DOHH2 (cell line): ENCODE measurements around the gene CDHR4.

Experiments
- H3F3A ChIP-seq: fragments of 200-600 bp; sonication (generic), shearing (Covaris generic); 2 replicates; pipeline ENCODE4 v1.6.0; 2016; ENCODE audit warnings: antibody characterized with exemption, mild to moderate bottlenecking; ENCODE audit not compliant: control insufficient read depth, insufficient read depth
- H3K27ac ChIP-seq: fragments of 200-600 bp; sonication (generic); 2 replicates; pipeline ENCODE4 v1.5.1; 2014; ENCODE audit warnings: low read depth, mild to moderate bottlenecking, low read length, moderate library complexity
- H3K27me3 ChIP-seq: fragments of 200-600 bp; sonication (generic); 2 replicates; pipeline ENCODE4 v1.6.1; 2014; ENCODE audit warnings: mild to moderate bottlenecking, low read length, mixed read lengths; ENCODE audit not compliant: control insufficient read depth
- H3K36me3 ChIP-seq: fragments of 200-600 bp; sonication (generic); 2 replicates; pipeline ENCODE4 v1.6.1; 2014; ENCODE audit warnings: mild to moderate bottlenecking, low read length, moderate library complexity, mixed read lengths; ENCODE audit not compliant: control insufficient read depth
- H3K4me1 ChIP-seq: fragments of 200-600 bp; sonication (generic); 2 replicates; pipeline ENCODE4 v1.6.1; 2014; ENCODE audit warnings: mild to moderate bottlenecking, low read length, mixed read lengths; ENCODE audit not compliant: control insufficient read depth
- H3K4me2 ChIP-seq: fragments of 200-600 bp; sonication (generic); 2 replicates; pipeline ENCODE4 v1.6.0; 2014; ENCODE audit warnings: mild to moderate bottlenecking, low read length, moderate library complexity
- H3K4me3 ChIP-seq: fragments of 200-600 bp; sonication (generic); 2 replicates; pipeline ENCODE4 v1.5.1; 2014; ENCODE audit warnings: mild to moderate bottlenecking, low read length, mixed read lengths
- H3K79me2 ChIP-seq: fragments of 200-600 bp; sonication (generic); 2 replicates; pipeline ENCODE4 v1.6.1; 2014; ENCODE audit warnings: mild to moderate bottlenecking, low read length, mixed read lengths; ENCODE audit not compliant: control insufficient read depth
- H3K9me2 ChIP-seq: fragments of 200-600 bp; sonication (generic); replicated peaks from 2 replicates; pipeline ENCODE4 v1.6.1; 2014; ENCODE audit warnings: mild to moderate bottlenecking, low read length, mixed read lengths; ENCODE audit not compliant: control insufficient read depth
- H3K9me3 ChIP-seq: fragments of 200-600 bp; sonication (generic); 2 replicates; pipeline ENCODE4 v1.6.1; 2014; ENCODE audit warnings: antibody characterized with exemption, low read length, mixed read lengths; ENCODE audit not compliant: control insufficient read depth, insufficient read depth
- H4K20me1 ChIP-seq: fragments of 200-600 bp; sonication (generic); 2 replicates; pipeline ENCODE4 v1.6.0; 2014; ENCODE audit warnings: low read depth, mild to moderate bottlenecking, antibody characterized with exemption, low read length, moderate library complexity; ENCODE audit not compliant: control insufficient read depth, insufficient read depth
- EZH2phosphoT487 ChIP-seq: fragments of 200-600 bp; sonication (generic); IDR thresholded peaks from 2 replicates; pipeline ENCODE4 v1.6.1; 2017; ENCODE audit warnings: borderline replicate concordance, mild to moderate bottlenecking, antibody characterized with exemption, low read length, moderate library complexity, mixed read lengths
- TF ChIP-seq, protein P1 (sequence below): fragments of 200-600 bp; sonication (generic); IDR thresholded peaks from one replicate; pipeline ENCODE4 v1.5.1; 2014; ENCODE audit warnings: antibody characterized with exemption, mild to moderate bottlenecking, low read depth, low read length; ENCODE audit not compliant: poor library complexity, severe bottlenecking

CDHR4 gene

DNA sequence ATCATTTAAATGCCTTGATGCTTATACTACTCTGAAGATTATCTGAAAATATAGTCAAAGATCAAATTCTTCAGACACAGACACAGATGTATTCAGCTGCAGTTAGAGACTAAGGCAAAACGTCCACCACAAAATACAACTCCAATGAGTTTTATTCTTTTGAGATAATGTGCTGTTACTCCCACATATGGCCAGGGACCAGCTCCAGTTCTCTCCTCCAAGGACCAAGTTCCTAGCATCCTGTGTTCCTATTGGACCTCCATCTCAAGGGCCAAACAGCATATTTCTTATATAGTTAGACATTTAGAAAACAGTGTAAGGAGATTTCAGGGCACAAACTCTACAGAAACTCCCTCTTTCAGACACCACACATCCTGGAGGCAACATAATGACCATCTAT lies 40.4 kb downstream of the CDHR4 start:
- Histone ChIP-seq H3K9me3 (no peaks in the 10 kb centered on the region), H3K27me3 (no peaks in the 10 kb centered on the region), H3K36me3 (no peaks in the 10 kb centered on the region; the same call in 1 of the 2 replicates), H3K4me2 (no peak overlapping the region), H3K9me2 (no peaks in the 10 kb centered on the region), H3K4me1 (no peaks in the 10 kb centered on the region), H3F3A (0 out of 2 replicates have a peak, but pooled peaks cover 2% of the 10 kb centered on the region), H3K4me3 (no peak overlapping the region), H3K79me2 (peaks cover 83% of the 10 kb centered on the region), H3K27ac (no peak overlapping the region), H4K20me1 (no peaks in the 10 kb centered on the region)
- no peak for TF ChIP-seq EZH2phosphoT487
- TF ChIP-seq, protein P1, sequence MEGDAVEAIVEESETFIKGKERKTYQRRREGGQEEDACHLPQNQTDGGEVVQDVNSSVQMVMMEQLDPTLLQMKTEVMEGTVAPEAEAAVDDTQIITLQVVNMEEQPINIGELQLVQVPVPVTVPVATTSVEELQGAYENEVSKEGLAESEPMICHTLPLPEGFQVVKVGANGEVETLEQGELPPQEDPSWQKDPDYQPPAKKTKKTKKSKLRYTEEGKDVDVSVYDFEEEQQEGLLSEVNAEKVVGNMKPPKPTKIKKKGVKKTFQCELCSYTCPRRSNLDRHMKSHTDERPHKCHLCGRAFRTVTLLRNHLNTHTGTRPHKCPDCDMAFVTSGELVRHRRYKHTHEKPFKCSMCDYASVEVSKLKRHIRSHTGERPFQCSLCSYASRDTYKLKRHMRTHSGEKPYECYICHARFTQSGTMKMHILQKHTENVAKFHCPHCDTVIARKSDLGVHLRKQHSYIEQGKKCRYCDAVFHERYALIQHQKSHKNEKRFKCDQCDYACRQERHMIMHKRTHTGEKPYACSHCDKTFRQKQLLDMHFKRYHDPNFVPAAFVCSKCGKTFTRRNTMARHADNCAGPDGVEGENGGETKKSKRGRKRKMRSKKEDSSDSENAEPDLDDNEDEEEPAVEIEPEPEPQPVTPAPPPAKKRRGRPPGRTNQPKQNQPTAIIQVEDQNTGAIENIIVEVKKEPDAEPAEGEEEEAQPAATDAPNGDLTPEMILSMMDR: no peak

DNA sequence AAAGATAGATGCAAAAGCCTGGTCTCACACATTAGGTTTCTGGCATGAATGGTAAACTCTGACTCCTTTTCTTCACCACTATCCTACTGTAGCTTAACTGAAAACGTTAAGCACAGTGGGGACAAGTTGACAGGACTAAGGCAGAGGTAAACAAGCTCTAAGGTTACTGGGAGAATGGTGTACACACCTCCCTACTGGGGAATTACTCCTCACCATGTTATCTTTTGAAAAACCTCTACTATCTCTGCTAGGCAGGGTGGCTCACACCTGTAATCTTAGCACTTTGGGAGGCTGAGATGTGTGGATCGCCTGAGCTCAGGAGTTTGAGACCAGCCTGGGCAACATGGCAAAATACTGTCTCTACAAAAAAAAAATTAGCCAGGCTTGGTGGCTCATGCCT lies 42.5 kb downstream of the CDHR4 start:
- Histone ChIP-seq H3K79me2 (peaks cover 90% of the 10 kb centered on the region), H3K9me3 (no peaks in the 10 kb centered on the region), H3K36me3 (no peaks in the 10 kb centered on the region; the same call in 1 of the 2 replicates), H3F3A (0 out of 2 replicates have a peak, but pooled peaks cover 2% of the 10 kb centered on the region), H3K4me1 (no peaks in the 10 kb centered on the region), H4K20me1 (no peaks in the 10 kb centered on the region), H3K9me2 (no peaks in the 10 kb centered on the region), H3K4me3 (no peak overlapping the region), H3K27me3 (no peaks in the 10 kb centered on the region), H3K27ac (no peak overlapping the region), H3K4me2 (no peak overlapping the region)
- no peak for TF ChIP-seq EZH2phosphoT487
- TF ChIP-seq, protein P1: no peak

DNA sequence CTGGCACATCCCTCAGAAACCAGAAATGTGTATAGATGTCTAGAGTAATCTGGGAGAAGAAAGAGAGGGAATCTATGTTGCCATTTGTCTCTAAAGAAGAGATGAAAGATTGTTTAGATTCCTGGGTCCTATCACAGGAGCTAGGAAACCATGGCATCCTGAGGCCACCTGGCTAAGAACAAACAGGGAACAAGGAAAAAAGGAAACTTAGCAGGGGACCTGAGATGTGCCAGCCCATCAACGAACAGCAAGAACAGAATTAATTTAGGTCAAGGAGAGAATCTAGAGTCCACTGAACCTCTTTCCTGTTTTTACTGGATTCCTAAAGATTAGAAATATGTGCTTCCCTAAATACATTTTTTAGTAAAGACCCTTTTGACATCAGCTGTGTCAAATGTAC lies 43.6 kb downstream of the CDHR4 start:
- Histone ChIP-seq H3F3A (0 out of 2 replicates have a peak, but pooled peaks cover 2% of the 10 kb centered on the region), H3K79me2 (peaks cover 87% of the 10 kb centered on the region), H3K9me2 (no peaks in the 10 kb centered on the region), H3K4me1 (no peaks in the 10 kb centered on the region), H3K27ac (no peak overlapping the region), H4K20me1 (no peaks in the 10 kb centered on the region), H3K27me3 (no peaks in the 10 kb centered on the region), H3K36me3 (no peaks in the 10 kb centered on the region; the same call in 1 of the 2 replicates), H3K9me3 (no peaks in the 10 kb centered on the region), H3K4me3 (no peak overlapping the region), H3K4me2 (no peak overlapping the region)
- TF ChIP-seq, protein P1: no peak
- no peak for TF ChIP-seq EZH2phosphoT487

DNA sequence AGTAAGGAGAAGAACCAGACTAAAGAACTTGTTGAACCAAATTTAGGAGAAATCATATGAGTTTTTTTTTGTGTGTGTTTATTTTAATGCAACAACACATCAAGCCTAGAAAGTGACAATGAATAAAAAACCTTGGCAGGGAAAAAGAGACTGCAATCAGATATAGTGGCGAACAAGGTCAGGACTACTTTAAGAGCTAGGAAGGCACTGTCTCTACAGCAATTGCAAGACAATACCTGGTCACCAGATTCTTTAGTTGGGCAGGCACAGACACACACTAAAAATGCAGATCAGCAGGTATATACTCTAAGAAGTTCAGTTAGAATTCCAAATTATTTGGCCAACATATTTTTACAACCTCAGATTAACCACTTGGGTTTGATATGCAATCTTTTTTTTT lies 45.1 kb downstream of the CDHR4 start:
- peaks cover 87% of the 10 kb centered on the region for H3K79me2 ChIP-seq
- H3K27me3 ChIP-seq: no peaks in the 10 kb centered on the region
- peaks cover 1% of the 10 kb centered on the region; the same call in 1 of the 2 replicates for H3F3A ChIP-seq
- H3K9me2 ChIP-seq: no peaks in the 10 kb centered on the region
- no peak overlapping the region for H3K27ac ChIP-seq
- no peaks in the 10 kb centered on the region for H3K4me1 ChIP-seq
- no peaks in the 10 kb centered on the region for H4K20me1 ChIP-seq
- no peak overlapping the region for H3K4me2 ChIP-seq
- H3K4me3 ChIP-seq: no peak overlapping the region
- H3K9me3 ChIP-seq: no peaks in the 10 kb centered on the region
- H3K36me3 ChIP-seq: peaks cover 3% of the 10 kb centered on the region
- no peak for TF ChIP-seq EZH2phosphoT487
- TF ChIP-seq, protein P1: no peak
